Stimulated activated naive CD8-positive, alpha-beta T cell treated with anti-CD3 and anti-CD28 coated beads, Interleukin-15, amount 100 ng/mL, for 72 hours (primary cell): ENCODE results near the gene ZNF385B.

Experiments
- ATAC-seq: fragments of 150-1000 bp; cut with Tn5 transposase; 2 replicates; pipeline ENCODE4 v1.10.0; 2021; ENCODE audit warnings: mild to moderate bottlenecking, moderate library complexity
- DNase-seq, 2 donors: peaks; one replicate each; pipeline ENCODE4 v3.0.0; 2021 to 2022
- H3K27ac Mint-ChIP-seq, 2 donors: one replicate each; pipeline ENCODE4 v1.8.0; 2022; ENCODE audit warnings: mild to moderate bottlenecking in 2 of 2, mixed read lengths in 2 of 2, moderate library complexity in 2 of 2
- H3K27me3 Mint-ChIP-seq: one replicate; pipeline ENCODE4 v1.8.0; 2022; ENCODE audit warnings: mixed read lengths
- H3K4me1 Mint-ChIP-seq: one replicate; pipeline ENCODE4 v1.8.0; 2022; ENCODE audit warnings: mild to moderate bottlenecking, mixed read lengths
- H3K4me3 Mint-ChIP-seq, 2 donors: one replicate each; pipeline ENCODE4 v1.8.0; 2022; ENCODE audit warnings: mild to moderate bottlenecking in 2 of 2, mixed read lengths in 2 of 2, moderate library complexity in 1 of 2
- H3K9me3 Mint-ChIP-seq, 2 donors: one replicate each; pipeline ENCODE4 v1.8.0; 2022; ENCODE audit warnings: mixed read lengths in 2 of 2

Gene ZNF385B

DNA sequence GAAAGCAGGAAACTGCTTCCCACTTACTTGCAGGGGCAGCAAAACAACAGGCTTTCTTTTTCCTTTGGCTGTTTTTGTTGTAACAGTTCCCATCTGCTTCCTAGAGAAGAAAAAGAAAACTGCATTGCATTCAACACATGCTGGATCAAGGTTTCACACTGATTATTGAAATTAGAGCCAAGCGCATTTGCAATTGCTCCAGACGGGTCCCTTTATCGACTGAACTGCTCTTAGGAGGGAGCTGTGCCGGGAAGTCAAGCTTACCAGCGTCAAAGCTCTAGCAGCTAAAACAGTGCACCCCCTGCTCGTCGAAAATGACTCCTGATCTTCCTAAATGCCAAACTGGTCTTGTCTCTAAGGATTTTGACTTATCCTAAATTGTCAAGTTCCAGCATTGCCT lies 432.8 kb downstream of the ZNF385B start:
- Mint-ChIP-seq H3K4me1 (no peaks in the 10 kb centered on the region), H3K27me3 (peaks cover 37% of the 10 kb centered on the region), H3K27ac (no peak overlapping the region), H3K9me3 (no peaks in the 10 kb centered on the region), H3K4me3 (no peak overlapping the region)
- DNase-seq (no peak), ATAC-seq (no peak)

DNA sequence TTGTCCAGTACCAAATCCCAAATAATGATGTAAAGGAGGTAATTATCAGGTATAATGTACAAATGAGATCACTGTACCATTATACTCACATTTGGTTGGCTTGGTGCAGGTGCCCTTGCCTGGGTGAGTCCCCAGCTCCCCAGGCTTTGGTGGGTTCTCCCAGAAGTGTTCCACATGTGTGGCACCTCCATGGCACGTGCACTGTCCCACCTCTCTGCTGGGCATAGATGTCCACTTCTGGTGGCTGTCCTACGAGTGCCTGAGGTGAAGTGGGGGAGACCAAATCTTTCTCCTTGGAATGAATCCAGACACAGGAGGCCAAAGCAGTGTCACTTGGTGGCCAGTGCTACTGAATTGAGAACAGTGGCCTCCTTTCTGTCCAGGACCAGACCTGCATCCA lies 434.3 kb downstream of the ZNF385B start:
- peak; percentile 33 for ATAC-seq
- Mint-ChIP-seq H3K27ac (no peak overlapping the region), H3K9me3 (no peaks in the 10 kb centered on the region), H3K27me3 (peaks cover 42% of the 10 kb centered on the region), H3K4me3 (no peak overlapping the region), H3K4me1 (no peaks in the 10 kb centered on the region)
- no peak for DNase-seq

DNA sequence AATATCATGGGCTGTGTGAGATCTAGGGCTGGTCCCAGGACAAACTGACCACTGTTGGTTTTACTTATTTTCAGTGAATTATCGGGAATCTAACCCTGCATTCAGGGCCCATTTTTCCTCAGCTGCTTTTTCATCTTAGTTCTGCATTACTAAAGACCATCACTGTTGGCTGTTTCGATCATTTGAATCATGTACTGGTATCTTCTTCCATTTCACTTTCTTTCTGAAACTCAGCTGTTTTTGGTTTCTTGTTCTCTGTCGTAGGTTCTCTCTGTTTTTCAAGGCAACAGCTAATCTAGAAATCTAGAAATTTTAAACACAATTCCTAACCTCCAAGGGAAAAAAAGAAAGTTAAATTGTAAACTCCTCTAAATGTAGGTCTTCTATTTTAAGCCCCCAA lies 436.8 kb downstream of the ZNF385B start:
- Mint-ChIP-seq H3K27me3 (peaks cover 39% of the 10 kb centered on the region), H3K4me1 (no peaks in the 10 kb centered on the region), H3K27ac (no peak overlapping the region), H3K4me3 (no peak overlapping the region), H3K9me3 (no peaks in the 10 kb centered on the region)
- DNase-seq (no peak), ATAC-seq (no peak)

DNA sequence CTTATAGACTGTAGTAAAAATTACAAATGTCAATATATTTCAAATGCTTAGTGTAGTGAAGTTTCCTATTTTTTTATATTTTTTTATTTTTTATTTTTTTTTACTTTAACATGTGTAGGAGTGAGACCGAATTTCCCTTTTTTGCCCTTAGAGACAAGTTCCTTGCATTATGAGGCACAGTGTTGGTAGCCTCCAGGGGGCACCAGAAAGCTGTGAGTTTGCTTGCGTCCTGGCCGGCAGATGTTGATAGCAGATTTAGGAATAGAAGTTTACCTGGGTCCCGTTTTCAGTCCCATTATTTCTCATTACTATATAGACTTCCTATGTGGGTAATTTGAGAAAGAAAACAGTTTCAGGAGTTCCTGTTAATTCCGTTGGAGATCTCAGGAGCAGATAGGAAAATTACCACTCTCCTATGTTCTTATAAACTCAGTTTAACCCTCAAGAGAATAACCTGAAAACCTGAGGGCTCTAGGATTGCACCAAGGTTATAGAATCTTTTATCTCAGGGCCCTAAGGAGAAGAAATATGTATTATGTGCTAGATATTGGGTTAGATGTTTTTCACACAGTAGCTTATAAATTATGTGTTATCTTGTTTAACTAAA lies 439.3 kb downstream of the ZNF385B start:
- peaks cover 23% of the 10 kb centered on the region for H3K27me3 Mint-ChIP-seq
- DNase-seq = peak; percentile 24 to 52

DNA sequence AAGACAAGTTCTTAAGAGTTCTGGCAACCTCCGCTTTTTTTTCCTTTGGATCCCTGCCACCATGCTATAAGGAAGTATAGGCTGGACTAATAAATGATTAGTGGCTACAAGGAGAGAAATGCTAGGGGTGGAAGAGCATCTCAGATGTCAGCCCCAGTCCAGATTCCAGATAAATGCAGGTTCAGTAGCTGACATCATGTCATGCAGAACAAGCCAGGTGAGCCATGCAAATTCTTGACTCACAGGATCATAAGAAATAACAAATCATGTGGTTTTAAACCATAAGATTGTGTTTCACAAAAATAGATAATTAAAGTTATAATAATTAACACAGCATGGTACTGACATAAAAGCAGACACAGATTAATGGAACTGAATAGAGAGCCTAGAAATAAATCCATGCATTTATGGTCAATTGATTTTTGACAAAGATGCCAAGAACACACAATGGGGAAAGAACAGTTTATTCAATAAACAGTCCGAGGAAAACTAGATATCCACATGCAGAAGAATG lies 443.9 kb downstream of the ZNF385B start:
- H3K9me3 Mint-ChIP-seq = no peaks in the 10 kb centered on the region
- DNase-seq (no peak), ATAC-seq (no peak)
- H3K27me3 Mint-ChIP-seq = peaks cover 16% of the 10 kb centered on the region
- H3K27ac Mint-ChIP-seq = no peak overlapping the region
- no peak overlapping the region for H3K4me3 Mint-ChIP-seq
- no peaks in the 10 kb centered on the region for H3K4me1 Mint-ChIP-seq

More for the DNA sequence above, 439.3 kb downstream of the ZNF385B start:
- Mint-ChIP-seq H3K27ac (no peak overlapping the region), H3K4me1 (no peaks in the 10 kb centered on the region), H3K9me3 (no peaks in the 10 kb centered on the region), H3K4me3 (no peak overlapping the region)
- ATAC-seq = peak; percentile 64

DNA sequence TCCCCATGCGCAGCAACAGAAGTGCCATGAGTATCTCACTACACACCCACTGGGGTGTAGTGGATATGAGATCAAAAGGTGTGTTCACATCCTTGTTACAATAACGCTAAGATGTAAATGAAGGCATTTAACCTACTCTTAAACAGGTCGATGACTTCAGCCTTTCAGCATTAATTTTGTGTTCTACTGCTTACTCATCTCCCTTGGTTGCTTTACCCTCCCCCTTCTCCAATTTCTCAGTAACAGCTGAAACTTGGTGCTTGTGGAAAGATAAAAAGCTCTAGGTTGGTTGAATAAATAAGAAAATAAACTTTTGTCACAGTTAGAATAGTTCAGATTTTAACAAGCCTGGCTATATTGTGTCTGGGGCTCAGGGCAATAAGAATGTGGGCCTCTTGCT lies 449.3 kb downstream of the ZNF385B start:
- H3K27me3 Mint-ChIP-seq = peaks cover 30% of the 10 kb centered on the region
- no peak overlapping the region for H3K4me3 Mint-ChIP-seq
- DNase-seq (no peak), ATAC-seq (no peak)
- no peaks in the 10 kb centered on the region for H3K9me3 Mint-ChIP-seq
- peaks cover 6% of the 10 kb centered on the region for H3K4me1 Mint-ChIP-seq
- no peak overlapping the region for H3K27ac Mint-ChIP-seq

DNA sequence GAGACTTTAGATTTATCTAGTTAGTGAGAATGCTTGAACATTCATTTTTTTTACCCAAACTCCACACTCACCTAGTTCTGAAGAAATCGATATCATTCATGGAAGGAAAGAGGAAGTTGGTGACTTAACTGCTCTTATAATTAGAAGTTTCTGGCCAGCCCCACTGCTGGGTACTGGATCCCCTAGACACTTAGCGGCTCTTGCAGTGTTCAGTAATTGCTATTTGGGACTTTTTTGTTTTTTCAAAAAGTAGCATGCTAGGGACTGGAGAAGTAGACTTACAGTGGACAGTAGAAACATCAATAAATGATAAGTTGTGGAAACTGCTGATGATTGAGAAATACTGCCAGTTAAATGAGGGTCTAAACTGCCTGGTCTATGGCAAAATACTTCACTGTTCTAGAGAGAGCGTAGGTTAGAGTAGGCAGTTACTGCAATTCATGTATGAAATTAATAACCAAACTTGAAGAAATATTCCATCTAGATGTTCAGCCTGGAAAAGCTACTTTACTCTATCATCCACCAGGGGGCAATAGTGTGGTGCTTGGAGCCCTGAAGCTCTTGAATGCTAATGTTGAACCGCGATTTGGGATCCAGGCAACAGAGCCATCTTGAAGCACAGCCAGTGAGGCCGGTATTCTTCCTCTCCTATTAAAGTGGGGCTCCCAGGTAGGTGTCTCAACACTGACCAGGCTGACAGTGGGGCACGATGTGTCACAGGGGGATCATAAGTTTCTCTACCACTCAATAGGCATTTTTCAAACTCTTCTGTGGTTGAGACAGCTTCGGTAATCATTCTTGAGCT lies 450.7 kb downstream of the ZNF385B start:
- H3K9me3 Mint-ChIP-seq = no peaks in the 10 kb centered on the region
- no peak overlapping the region for H3K4me3 Mint-ChIP-seq
- H3K4me1 Mint-ChIP-seq = peaks cover 6% of the 10 kb centered on the region
- DNase-seq (peak; percentile 20 to 21), ATAC-seq (peak; percentile 49)
- peaks cover 31% of the 10 kb centered on the region for H3K27me3 Mint-ChIP-seq
- no peak overlapping the region for H3K27ac Mint-ChIP-seq

DNA sequence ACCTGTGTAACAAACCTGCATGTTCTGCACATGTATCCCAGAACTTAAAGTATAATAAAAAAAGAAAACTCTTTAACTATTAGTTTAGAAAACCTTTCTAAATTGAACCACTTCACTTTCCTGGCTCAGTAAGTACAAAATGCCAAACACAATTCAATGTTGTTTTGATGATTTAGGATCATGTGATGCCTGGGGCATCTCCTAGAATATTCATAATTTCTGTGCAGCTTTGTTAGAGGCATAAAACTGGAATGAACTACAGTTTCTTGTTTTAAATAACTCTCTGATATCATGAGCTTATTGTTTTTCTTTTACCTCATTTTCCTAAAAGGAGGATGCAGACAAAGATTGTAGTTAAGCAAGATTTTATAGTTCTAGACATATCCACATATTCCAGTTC lies 457.8 kb downstream of the ZNF385B start:
- Mint-ChIP-seq H3K9me3 (no peaks in the 10 kb centered on the region), H3K27me3 (peaks cover 19% of the 10 kb centered on the region), H3K4me1 (no peaks in the 10 kb centered on the region), H3K4me3 (no peak overlapping the region), H3K27ac (no peak overlapping the region)
- DNase-seq = no peak
- ATAC-seq = no peak

DNA sequence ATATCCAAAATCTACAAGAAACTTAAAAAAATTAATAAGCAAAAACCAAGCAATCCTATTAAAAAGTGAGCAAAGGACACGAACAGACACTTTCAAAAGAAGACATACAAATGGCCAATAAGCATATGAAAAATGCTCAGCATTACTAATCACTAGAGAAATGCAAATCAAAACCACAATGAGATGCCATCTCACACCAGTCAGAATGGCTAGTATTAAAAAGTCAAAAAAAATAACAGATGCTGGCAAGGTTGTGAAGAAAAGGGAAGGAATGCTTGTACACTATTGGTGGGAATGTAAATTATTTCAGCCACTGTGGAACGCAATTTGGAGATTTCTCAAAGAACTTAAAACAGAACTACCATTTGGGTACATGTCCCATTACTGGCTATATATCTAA lies 467.9 kb downstream of the ZNF385B start:
- H3K27me3 Mint-ChIP-seq = no peaks in the 10 kb centered on the region
- H3K4me3 Mint-ChIP-seq = no peak overlapping the region
- no peaks in the 10 kb centered on the region for H3K4me1 Mint-ChIP-seq
- no peak for ATAC-seq
- DNase-seq = no peak
- H3K9me3 Mint-ChIP-seq = no peaks in the 10 kb centered on the region
- no peak overlapping the region for H3K27ac Mint-ChIP-seq
